BLaER1 (cell line): ENCODE data around the gene RPS13.
"Not testable (repeated sequence)": the region's sequence is repeated elsewhere in the genome, so short reads cannot be mapped to it uniquely, and the experiment has no call there.

Experiments used
- H3K27ac ChIP-seq: shearing (Covaris generic); formaldehyde crosslinking; 2 replicates; pipeline ENCODE4 v1.8.1; 2022
- H3K27me3 ChIP-seq: shearing (Covaris generic); formaldehyde crosslinking; 2 replicates; pipeline ENCODE4 v1.8.1; 2022
- H3K36me3 ChIP-seq: shearing (Covaris generic); formaldehyde crosslinking; 2 replicates; pipeline ENCODE4 v1.8.1; 2022
- H3K4me1 ChIP-seq: shearing (Covaris generic); formaldehyde crosslinking; 2 replicates; pipeline ENCODE4 v1.8.1; 2022
- H3K4me2 ChIP-seq: shearing (Covaris generic); formaldehyde crosslinking; 2 replicates; pipeline ENCODE4 v1.8.1; 2022
- H3K4me3 ChIP-seq: shearing (Covaris generic); formaldehyde crosslinking; 2 replicates; pipeline ENCODE4 v1.8.1; 2022
- H3K9ac ChIP-seq: shearing (Covaris generic); formaldehyde crosslinking; 2 replicates; pipeline ENCODE4 v1.8.1; 2022
- H3K9me3 ChIP-seq: shearing (Covaris generic); formaldehyde crosslinking; 2 replicates; pipeline ENCODE4 v1.8.1; 2022
- H4K20me1 ChIP-seq: shearing (Covaris generic); formaldehyde crosslinking; 2 replicates; pipeline ENCODE4 v1.8.1; 2022
- Cebpa-rat ChIP-seq: shearing (Covaris generic); IDR thresholded peaks from 2 replicates; pipeline ENCODE4 v1.8.1; 2022

Gene RPS13

DNA sequence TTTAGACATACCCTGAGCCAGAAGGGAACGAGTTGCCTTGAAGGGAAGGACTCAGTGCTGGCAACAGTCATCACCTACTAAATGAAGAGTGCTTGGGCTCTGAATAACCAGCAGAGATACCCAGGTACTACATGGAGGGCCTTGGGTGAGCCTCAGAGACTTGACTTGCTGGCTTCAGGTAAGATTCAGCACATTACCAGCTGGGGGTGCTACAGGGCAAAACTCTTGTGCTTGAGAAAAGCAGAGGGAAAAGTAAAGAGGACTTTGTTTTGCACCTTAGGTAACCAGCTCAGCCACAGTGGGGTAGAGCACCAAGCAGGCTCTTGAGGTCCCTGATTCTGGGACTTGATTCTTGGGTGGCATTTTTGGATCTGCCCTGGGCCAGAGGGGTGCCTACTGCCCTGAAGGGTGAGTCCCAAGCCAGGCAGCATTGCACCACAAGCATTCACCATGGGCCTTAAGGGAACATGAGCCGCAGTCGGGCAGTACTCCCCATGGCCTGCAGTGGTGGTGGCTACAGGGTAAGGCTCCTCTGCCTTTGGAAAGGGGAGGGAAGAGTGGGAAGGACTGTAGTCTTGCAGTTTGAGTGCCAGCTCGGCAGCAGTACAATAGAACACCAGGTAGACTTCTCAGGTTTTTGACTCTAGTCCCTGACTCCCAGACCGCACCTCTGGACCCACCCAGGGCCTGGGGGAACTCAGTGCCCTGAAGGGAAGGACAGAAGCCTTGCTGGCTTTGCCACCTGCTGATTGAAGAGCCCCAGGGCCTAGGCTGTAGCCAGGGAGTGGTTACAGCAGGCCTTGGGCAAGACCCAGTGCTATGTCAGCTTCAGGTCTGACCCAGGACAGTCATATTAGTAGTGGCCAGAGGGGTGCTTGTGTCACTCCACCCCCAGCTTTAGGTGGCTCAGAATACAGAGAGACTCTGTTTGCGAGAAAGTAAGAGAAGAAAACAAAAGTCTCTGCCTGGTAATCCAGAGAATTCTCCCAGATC lies 40.5 kb downstream of the RPS13 start:
- H3K4me2 ChIP-seq = no peak overlapping the region
- no peaks in the 10 kb centered on the region for H3K4me1 ChIP-seq
- H3K27ac ChIP-seq = no peak overlapping the region
- H3K4me3 ChIP-seq = no peak overlapping the region
- peaks cover 15% of the 10 kb centered on the region for H3K9me3 ChIP-seq
- no peak for TF ChIP-seq Cebpa-rat
- no peak overlapping the region for H3K9ac ChIP-seq
- H3K27me3 ChIP-seq = no peaks in the 10 kb centered on the region
- no peaks in the 10 kb centered on the region for H4K20me1 ChIP-seq
- no peaks in the 10 kb centered on the region for H3K36me3 ChIP-seq

DNA sequence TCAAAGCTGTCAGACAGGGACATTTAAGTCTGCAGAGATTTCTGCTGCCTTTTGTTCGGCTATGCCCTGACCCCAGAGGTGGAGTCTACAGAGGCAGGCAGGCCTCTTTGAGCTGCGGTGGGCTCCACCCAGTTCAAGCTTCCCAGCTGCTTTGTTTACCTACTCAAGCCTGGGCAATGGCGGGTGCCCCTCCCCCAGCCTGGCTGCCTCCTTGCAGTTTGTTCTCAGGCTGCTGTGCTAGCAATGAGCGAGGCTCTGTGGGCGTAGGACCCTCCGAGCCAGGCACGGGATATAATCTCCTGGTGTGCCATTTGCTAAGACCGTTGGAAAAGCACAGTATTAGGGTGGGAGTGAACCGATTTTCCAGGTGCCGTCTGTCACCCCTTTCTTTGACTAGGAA lies 43.4 kb downstream of the RPS13 start:
- not testable (repeated sequence) for H3K36me3 ChIP-seq, H4K20me1 ChIP-seq, H3K27ac ChIP-seq, H3K27me3 ChIP-seq, H3K4me1 ChIP-seq, H3K4me2 ChIP-seq, H3K9ac ChIP-seq, H3K4me3 ChIP-seq
- H3K9me3 ChIP-seq = peaks cover 15% of the 10 kb centered on the region

DNA sequence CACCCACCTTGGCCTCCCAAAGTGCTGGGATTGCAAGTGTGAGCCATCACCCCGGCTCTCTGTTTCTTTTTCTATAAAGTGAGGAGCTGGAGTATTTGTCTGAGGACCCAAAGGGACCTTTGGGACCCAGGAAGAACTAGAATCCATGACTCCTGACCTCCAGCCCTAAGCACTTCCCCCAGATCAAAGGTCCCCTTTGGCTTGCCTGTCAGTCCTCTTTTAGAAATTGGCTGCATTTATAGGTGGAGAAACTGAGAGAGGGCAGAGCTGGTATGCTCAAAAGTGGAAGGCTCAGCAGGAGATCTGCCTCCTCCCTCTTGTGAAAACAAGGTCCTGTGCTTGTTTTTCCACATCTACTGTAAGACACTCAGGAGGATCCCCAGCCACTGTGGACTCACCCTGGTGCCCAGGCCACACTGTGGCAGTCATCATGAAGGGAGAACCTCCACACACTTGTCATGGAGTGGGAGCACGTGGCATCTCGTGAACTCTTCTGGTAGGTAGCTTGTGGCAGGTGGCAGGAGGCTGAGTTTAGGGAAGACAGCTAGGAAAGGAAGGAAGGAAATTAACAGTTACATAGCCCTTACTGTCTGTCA lies 50.9 kb downstream of the RPS13 start:
- Histone ChIP-seq H3K4me2 (no peak overlapping the region), H3K4me3 (no peak overlapping the region), H3K27ac (no peak overlapping the region), H4K20me1 (no peaks in the 10 kb centered on the region), H3K36me3 (no peaks in the 10 kb centered on the region), H3K9ac (no peak overlapping the region), H3K27me3 (no peaks in the 10 kb centered on the region), H3K9me3 (no peaks in the 10 kb centered on the region), H3K4me1 (no peaks in the 10 kb centered on the region)
- TF ChIP-seq Cebpa-rat = no peak

DNA sequence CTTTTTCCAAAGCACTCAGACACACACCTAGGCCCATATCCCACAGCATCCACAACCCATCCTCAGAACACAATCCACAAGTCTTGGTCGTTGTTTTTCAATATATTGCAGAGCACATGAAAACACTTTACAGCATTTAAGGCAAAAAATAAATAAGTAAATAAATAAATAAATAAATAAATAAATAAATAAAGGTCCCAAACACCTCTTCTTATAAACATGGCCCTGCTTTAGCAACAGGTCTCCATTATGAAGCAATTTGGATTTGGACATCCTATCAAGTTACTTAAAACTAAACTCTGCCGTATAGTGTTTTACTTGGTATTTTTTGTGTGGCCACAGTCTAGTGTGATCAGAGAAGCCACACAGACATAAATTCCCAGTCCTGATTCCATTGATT lies 52.5 kb downstream of the RPS13 start:
- H3K4me3 ChIP-seq = no peak overlapping the region
- no peak overlapping the region for H3K9ac ChIP-seq
- no peaks in the 10 kb centered on the region for H4K20me1 ChIP-seq
- no peaks in the 10 kb centered on the region for H3K27me3 ChIP-seq
- no peak for TF ChIP-seq Cebpa-rat
- H3K4me1 ChIP-seq = no peaks in the 10 kb centered on the region
- H3K36me3 ChIP-seq = no peaks in the 10 kb centered on the region
- no peaks in the 10 kb centered on the region for H3K9me3 ChIP-seq
- H3K27ac ChIP-seq = no peak overlapping the region
- H3K4me2 ChIP-seq = no peak overlapping the region
